Head of caudate nucleus (tissue), 42 donors: Measurements from ENCODE around the gene STS.

Source experiments
- DNase-seq, 42 donors: peaks; one replicate each; pipeline versions ENCODE4 v3.0.0 to v3.0.0-alpha.2; 2020 to 2021; ENCODE audit warnings: mixed read lengths in 7 of 42
- intact Hi-C: fragments of 100-400 bp; cut with DNase I; formaldehyde crosslinking; loops from one replicate; pipeline ENCODE4 v1.15.0; 2022

STS gene

GRCh38 chrX:7147413-7147977 is at the start of gene STS:
STS (plus strand) TSS chrX:7147712; CDS start chrX:7253200, 105,488 bp downstream.
- DNase-seq = peak in 41 of 42 donors; percentile 4 to 83 (median 64)
- intact Hi-C loops = no loop called here

GRCh38 chrX:7100022-7100421 is 47.5 kb upstream of the STS start:
- DNase-seq = no peak
- intact Hi-C loops = no loop called here

- no peak for DNase-seq
- intact Hi-C loops = no loop called here
Observed at GRCh38 chrX:7102119-7102518, 45.4 kb upstream of the STS start.

GRCh38 chrX:7106649-7107048 is 40.9 kb upstream of the STS start:
- no peak for DNase-seq
- intact Hi-C loops = no loop called here

- no peak for DNase-seq
- intact Hi-C loops = no loop called here
Observed at GRCh38 chrX:7108030-7108429, 39.5 kb upstream of the STS start.

GRCh38 chrX:7109049-7109531 is 38.4 kb upstream of the STS start:
- DNase-seq = peak in 1 of 42 donors; percentile 5
- intact Hi-C loops = no loop called here

GRCh38 chrX:7109838-7110793 is 37.4 kb upstream of the STS start:
- DNase-seq = no peak

GRCh38 chrX:7110821-7111276 is 36.7 kb upstream of the STS start:
- intact Hi-C loops = no loop called here

More at GRCh38 chrX:7109838-7110793, 37.4 kb upstream of the STS start:
- intact Hi-C loops = no loop called here

GRCh38 chrX:7111518-7111917 is 36.0 kb upstream of the STS start:
- intact Hi-C loops = no loop called here

More at GRCh38 chrX:7110821-7111276, 36.7 kb upstream of the STS start:
- no peak for DNase-seq

GRCh38 chrX:7112071-7112470 is 35.4 kb upstream of the STS start:
- DNase-seq = no peak
- intact Hi-C loops = no loop called here

More at GRCh38 chrX:7111518-7111917, 36.0 kb upstream of the STS start:
- DNase-seq = no peak

- intact Hi-C loops = no loop called here
- no peak for DNase-seq
Observed at GRCh38 chrX:7115557-7115956, 32.0 kb upstream of the STS start.

- intact Hi-C loops = no loop called here
- no peak for DNase-seq
Observed at GRCh38 chrX:7116081-7116480, 31.4 kb upstream of the STS start.

GRCh38 chrX:7117587-7117986 is 29.9 kb upstream of the STS start:
- intact Hi-C loops = no loop called here
- DNase-seq = no peak

- intact Hi-C loops = no loop called here
- DNase-seq = no peak
Observed at GRCh38 chrX:7119950-7120877, 27.3 kb upstream of the STS start.

GRCh38 chrX:7120878-7121219 is 26.7 kb upstream of the STS start:
- no peak for DNase-seq
- intact Hi-C loops = no loop called here

- no peak for DNase-seq
- intact Hi-C loops = no loop called here
Observed at GRCh38 chrX:7127056-7127455, 20.5 kb upstream of the STS start.

GRCh38 chrX:7131621-7132020 is 15.9 kb upstream of the STS start:
- intact Hi-C loops = no loop called here
- DNase-seq = no peak

GRCh38 chrX:7132335-7133049 is 15.0 kb upstream of the STS start:
- intact Hi-C loops = no loop called here
- peak in 29 of 42 donors; percentile 8 to 63 (median 33) for DNase-seq

- no peak for DNase-seq
- intact Hi-C loops = no loop called here
Observed at GRCh38 chrX:7133050-7133440, 14.5 kb upstream of the STS start.
